ENCODE measurements around the gene ST6GALNAC3. TPM values are rescaled to one million over a fixed set of nuclear protein-coding genes. Genes with fewer than 3 reads are reported as not detected.

ST6GALNAC3 gene
- total RNA-seq, 1 donor from 2014 or later = 11.0 TPM

DNA sequence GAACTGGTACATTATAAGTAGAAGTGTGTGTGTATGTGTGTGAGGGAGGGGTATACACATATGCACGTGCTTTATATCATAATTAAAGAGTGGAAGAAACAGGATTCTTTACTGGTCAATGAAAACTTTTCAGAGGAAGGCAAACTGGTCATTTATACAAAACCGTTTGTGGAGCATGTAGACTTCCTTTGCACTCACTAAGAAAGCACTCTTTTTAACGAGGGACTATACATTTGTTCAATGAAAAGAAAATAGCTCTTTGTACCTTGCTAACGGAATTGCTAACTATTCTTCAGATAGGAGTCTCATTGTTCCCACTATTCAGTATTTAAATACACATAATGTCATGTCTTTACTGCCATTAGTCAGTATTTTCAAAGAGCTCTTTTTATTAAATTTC lies 219.3 kb downstream of the ST6GALNAC3 start:
- Mint-ChIP-seq H3K4me1 (ENCODE audit: low read depth) (peaks cover 1% of the 10 kb centered on the region), H3K36me3 (ENCODE audit: insufficient read depth) (no peaks in the 10 kb centered on the region), H3K4me3 (ENCODE audit: low read depth) (no peak overlapping the region), H3K27me3 (no peaks in the 10 kb centered on the region), H3K27ac (no peak overlapping the region), H3K9me3 (ENCODE audit: low read depth) (no peaks in the 10 kb centered on the region)
- TF ChIP-seq, protein P1, sequence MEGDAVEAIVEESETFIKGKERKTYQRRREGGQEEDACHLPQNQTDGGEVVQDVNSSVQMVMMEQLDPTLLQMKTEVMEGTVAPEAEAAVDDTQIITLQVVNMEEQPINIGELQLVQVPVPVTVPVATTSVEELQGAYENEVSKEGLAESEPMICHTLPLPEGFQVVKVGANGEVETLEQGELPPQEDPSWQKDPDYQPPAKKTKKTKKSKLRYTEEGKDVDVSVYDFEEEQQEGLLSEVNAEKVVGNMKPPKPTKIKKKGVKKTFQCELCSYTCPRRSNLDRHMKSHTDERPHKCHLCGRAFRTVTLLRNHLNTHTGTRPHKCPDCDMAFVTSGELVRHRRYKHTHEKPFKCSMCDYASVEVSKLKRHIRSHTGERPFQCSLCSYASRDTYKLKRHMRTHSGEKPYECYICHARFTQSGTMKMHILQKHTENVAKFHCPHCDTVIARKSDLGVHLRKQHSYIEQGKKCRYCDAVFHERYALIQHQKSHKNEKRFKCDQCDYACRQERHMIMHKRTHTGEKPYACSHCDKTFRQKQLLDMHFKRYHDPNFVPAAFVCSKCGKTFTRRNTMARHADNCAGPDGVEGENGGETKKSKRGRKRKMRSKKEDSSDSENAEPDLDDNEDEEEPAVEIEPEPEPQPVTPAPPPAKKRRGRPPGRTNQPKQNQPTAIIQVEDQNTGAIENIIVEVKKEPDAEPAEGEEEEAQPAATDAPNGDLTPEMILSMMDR (IDR thresholded peaks at IDR 0.05; ENCODE audit: unreplicated experiment) = no peak
- DNase-seq (ENCODE audit: low spot score, unreplicated experiment) = no peak

DNA sequence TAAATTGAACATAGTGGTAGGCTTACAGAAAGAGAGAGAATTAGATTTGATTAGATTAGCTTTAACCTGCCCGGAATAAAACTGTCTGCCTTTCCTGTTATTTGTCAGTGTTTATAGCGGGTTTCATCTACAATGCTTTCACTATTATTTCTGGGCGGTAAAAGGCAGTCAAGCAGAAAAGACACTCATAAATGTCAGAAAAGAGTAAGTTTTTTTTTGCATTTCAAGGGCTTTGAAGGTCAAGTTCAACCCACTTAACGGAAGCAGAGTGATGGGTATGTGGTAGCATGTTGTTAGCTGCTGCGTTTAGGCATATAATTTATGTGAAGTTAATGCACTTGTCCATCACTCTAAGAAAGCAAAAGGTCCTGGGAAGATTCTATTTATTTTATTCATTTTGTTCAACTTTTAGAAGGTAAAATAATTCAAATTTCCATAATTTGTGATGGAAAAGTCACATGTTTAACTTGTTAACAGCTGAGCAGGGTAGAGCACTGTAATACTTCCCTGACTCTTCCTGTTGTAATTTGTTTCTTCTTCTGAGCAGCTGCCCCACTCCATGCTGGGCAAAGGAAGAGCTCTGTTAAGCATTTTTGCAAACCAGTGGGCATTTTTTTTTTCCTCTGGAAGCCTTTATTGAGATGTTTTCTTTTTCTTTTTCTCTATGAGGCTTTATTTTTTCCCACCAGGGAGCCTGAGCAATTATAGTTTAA lies 220.1 kb downstream of the ST6GALNAC3 start:
- Mint-ChIP-seq H3K27me3 (no peaks in the 10 kb centered on the region), H3K9me3 (ENCODE audit: low read depth) (no peaks in the 10 kb centered on the region), H3K4me1 (ENCODE audit: low read depth) (peaks cover 1% of the 10 kb centered on the region), H3K27ac (no peak overlapping the region), H3K36me3 (ENCODE audit: insufficient read depth) (no peaks in the 10 kb centered on the region), H3K4me3 (ENCODE audit: low read depth) (no peak overlapping the region)
- TF ChIP-seq, protein P1 (IDR thresholded peaks at IDR 0.05; ENCODE audit: unreplicated experiment) = no peak
- DNase-seq (ENCODE audit: low spot score, unreplicated experiment) = no peak

DNA sequence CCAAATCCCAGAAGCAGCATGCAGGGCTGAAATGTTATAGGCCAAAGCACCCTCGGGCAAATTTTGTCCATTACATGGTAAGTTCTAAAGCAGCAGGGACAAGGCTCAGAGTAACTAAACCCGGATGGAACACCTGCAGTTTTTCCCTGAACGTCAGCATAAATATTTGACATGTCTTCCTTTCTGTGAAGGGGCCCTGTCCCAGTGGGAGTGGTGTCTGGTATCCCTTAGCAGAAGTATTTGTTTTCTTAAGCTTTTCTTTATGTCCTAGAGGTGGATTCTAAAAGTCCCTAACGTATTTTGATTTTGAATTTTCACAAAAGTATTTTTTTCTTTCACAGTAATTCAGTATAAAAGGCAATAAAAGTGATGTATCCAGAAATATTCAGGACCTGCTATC lies 223.9 kb downstream of the ST6GALNAC3 start:
- Mint-ChIP-seq H3K4me3 (ENCODE audit: low read depth) (no peak overlapping the region), H3K27ac (no peak overlapping the region), H3K27me3 (no peaks in the 10 kb centered on the region), H3K36me3 (ENCODE audit: insufficient read depth) (no peaks in the 10 kb centered on the region), H3K4me1 (ENCODE audit: low read depth) (peaks cover 3% of the 10 kb centered on the region), H3K9me3 (ENCODE audit: low read depth) (no peaks in the 10 kb centered on the region)
- no peak for DNase-seq (ENCODE audit: low spot score, unreplicated experiment)
- TF ChIP-seq, protein P1 (IDR thresholded peaks at IDR 0.05; ENCODE audit: unreplicated experiment) = no peak

DNA sequence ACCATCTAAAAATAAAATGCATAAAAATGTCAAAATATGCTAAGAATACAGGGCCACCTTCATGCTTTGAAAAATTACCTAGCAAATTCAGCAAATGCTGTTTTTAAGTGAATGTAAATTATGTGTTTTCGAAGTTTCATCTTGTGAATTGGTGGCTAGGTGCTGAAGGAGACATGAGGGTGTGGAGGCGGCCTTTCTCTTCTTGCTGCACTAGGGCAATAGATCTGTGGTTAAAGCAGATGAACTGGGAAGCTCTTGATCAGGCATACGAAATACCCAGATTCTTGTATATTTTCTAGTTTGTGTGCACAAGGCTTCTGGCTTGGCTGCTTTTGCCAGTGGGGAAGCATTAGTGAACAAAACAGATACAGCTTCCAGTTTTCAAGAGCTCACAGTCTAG lies 224.5 kb downstream of the ST6GALNAC3 start:
- DNase-seq (ENCODE audit: low spot score, unreplicated experiment) = no peak
- no peak overlapping the region for H3K27ac Mint-ChIP-seq
- H3K4me3 Mint-ChIP-seq (ENCODE audit: low read depth) = no peak overlapping the region
- no peaks in the 10 kb centered on the region for H3K36me3 Mint-ChIP-seq (ENCODE audit: insufficient read depth)
- H3K9me3 Mint-ChIP-seq (ENCODE audit: low read depth) = no peaks in the 10 kb centered on the region
- TF ChIP-seq, protein P1 (IDR thresholded peaks at IDR 0.05; ENCODE audit: unreplicated experiment) = no peak
- H3K4me1 Mint-ChIP-seq (ENCODE audit: low read depth) = peaks cover 3% of the 10 kb centered on the region
- no peaks in the 10 kb centered on the region for H3K27me3 Mint-ChIP-seq

DNA sequence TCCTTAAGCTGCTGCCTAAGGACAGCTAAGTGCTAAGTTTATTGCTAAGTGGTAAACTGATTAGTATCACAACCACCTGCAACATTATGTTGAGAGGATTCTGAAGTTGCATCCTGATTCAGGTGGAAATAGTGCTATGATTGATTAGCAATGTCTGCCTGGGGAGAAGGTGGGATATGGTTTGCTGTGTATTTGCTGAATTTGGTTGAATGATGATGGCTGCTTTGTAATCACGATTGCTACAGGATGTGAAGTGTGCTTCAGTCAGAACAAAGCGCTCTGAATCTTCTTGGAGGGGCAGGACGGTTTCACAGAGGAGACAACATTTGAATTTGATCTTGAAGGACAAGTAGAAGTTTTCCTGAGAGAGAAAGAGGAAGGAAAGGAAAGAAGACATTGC lies 226.0 kb downstream of the ST6GALNAC3 start:
- Mint-ChIP-seq H3K4me3 (ENCODE audit: low read depth) (no peak overlapping the region), H3K36me3 (ENCODE audit: insufficient read depth) (no peaks in the 10 kb centered on the region), H3K9me3 (ENCODE audit: low read depth) (no peaks in the 10 kb centered on the region), H3K27me3 (no peaks in the 10 kb centered on the region), H3K4me1 (ENCODE audit: low read depth) (peaks cover 3% of the 10 kb centered on the region), H3K27ac (no peak overlapping the region)
- DNase-seq (ENCODE audit: low spot score, unreplicated experiment) = no peak
- TF ChIP-seq, protein P1 (IDR thresholded peaks at IDR 0.05; ENCODE audit: unreplicated experiment) = no peak
